ENCODE measurements around the gene KRT33A. TPM values are rescaled to one million over a fixed set of nuclear protein-coding genes. Genes with fewer than 3 reads are reported as not detected.

Gene KRT33A
- total RNA-seq, 1 donor from 2014 or later: not detected

GRCh38 chr17:41340494-41340893 lies 10.1 kb downstream of the KRT33A start:
- Mint-ChIP-seq H3K4me1 (ENCODE audit: low read depth) (no peaks in the 10 kb centered on the region), H3K27ac (no peak overlapping the region), H3K4me3 (ENCODE audit: low read depth) (no peak overlapping the region), H3K27me3 (peaks cover 3% of the 10 kb centered on the region), H3K9me3 (ENCODE audit: low read depth) (peaks cover 19% of the 10 kb centered on the region), H3K36me3 (ENCODE audit: insufficient read depth) (peaks cover 2% of the 10 kb centered on the region)
- no peak for DNase-seq (ENCODE audit: low spot score, unreplicated experiment)
- no peak for TF ChIP-seq CTCF (IDR thresholded peaks at IDR 0.05; ENCODE audit: unreplicated experiment)

GRCh38 chr17:41339571-41340172 lies 11.0 kb downstream of the KRT33A start:
- Mint-ChIP-seq H3K4me3 (ENCODE audit: low read depth) (no peak overlapping the region), H3K36me3 (ENCODE audit: insufficient read depth) (peaks cover 2% of the 10 kb centered on the region), H3K27ac (no peak overlapping the region), H3K9me3 (ENCODE audit: low read depth) (peaks cover 19% of the 10 kb centered on the region), H3K4me1 (ENCODE audit: low read depth) (no peaks in the 10 kb centered on the region), H3K27me3 (peaks cover 3% of the 10 kb centered on the region)
- DNase-seq (ENCODE audit: low spot score, unreplicated experiment): no peak
- no peak for TF ChIP-seq CTCF (IDR thresholded peaks at IDR 0.05; ENCODE audit: unreplicated experiment)

- Mint-ChIP-seq H3K36me3 (ENCODE audit: insufficient read depth) (peaks cover 2% of the 10 kb centered on the region), H3K4me3 (ENCODE audit: low read depth) (no peak overlapping the region), H3K27me3 (peaks cover 3% of the 10 kb centered on the region), H3K9me3 (ENCODE audit: low read depth) (peaks cover 19% of the 10 kb centered on the region), H3K4me1 (ENCODE audit: low read depth) (no peaks in the 10 kb centered on the region), H3K27ac (no peak overlapping the region)
- no peak for TF ChIP-seq CTCF (IDR thresholded peaks at IDR 0.05; ENCODE audit: unreplicated experiment)
- DNase-seq (ENCODE audit: low spot score, unreplicated experiment): no peak
Observed at GRCh38 chr17:41338961-41339485, 11.6 kb downstream of the KRT33A start.

- TF ChIP-seq CTCF (IDR thresholded peaks at IDR 0.05; ENCODE audit: unreplicated experiment): no peak
- Mint-ChIP-seq H3K27ac (no peak overlapping the region), H3K36me3 (ENCODE audit: insufficient read depth) (no peaks in the 10 kb centered on the region), H3K9me3 (ENCODE audit: low read depth) (no peaks in the 10 kb centered on the region), H3K4me1 (ENCODE audit: low read depth) (no peaks in the 10 kb centered on the region), H3K4me3 (ENCODE audit: low read depth) (no peak overlapping the region), H3K27me3 (no peaks in the 10 kb centered on the region)
- no peak for DNase-seq (ENCODE audit: low spot score, unreplicated experiment)
Observed at GRCh38 chr17:41335747-41336146, 14.9 kb downstream of the KRT33A start.

- Mint-ChIP-seq H3K27ac (no peak overlapping the region), H3K36me3 (ENCODE audit: insufficient read depth) (no peaks in the 10 kb centered on the region), H3K4me1 (ENCODE audit: low read depth) (no peaks in the 10 kb centered on the region), H3K4me3 (ENCODE audit: low read depth) (no peak overlapping the region), H3K27me3 (no peaks in the 10 kb centered on the region), H3K9me3 (ENCODE audit: low read depth) (no peaks in the 10 kb centered on the region)
- TF ChIP-seq CTCF (IDR thresholded peaks at IDR 0.05; ENCODE audit: unreplicated experiment): no peak
- no peak for DNase-seq (ENCODE audit: low spot score, unreplicated experiment)
Observed at GRCh38 chr17:41334385-41335305, 16.0 kb downstream of the KRT33A start.
